AG04449 (cell line): ENCODE data around the gene MEGF9.

ENCODE experiments used
- CTCF ChIA-PET: fragments of 350-600 bp; formaldehyde crosslinking; extraction: SDS; loops from one replicate; lab custom pipeline; 2021; ENCODE audit warnings: antibody characterized with exemption; lab: Yijun Ruan, JAX
- POLR2A ChIA-PET: fragments of 400-600, 350-600 bp; formaldehyde crosslinking; extraction: SDS; loops from one replicate; lab custom pipeline; 2020; ENCODE audit warnings: antibody characterized with exemption, inconsistent platforms; lab: Yijun Ruan, JAX
- DNase-seq: peaks from one replicate; pipeline ENCODE4 v3.0.0-alpha.2; 2010; ENCODE audit warnings: low read depth, low spot score
- H3K4me3 ChIP-seq: 2 replicates; pipeline ENCODE4 v1.5.1; 2011; ENCODE audit warnings: low read depth, mild to moderate bottlenecking, control low read depth, low read length
- TF ChIP-seq, protein P1 (sequence below): IDR thresholded peaks from one replicate; pipeline ENCODE4 v1.5.1; 2011; ENCODE audit warnings: mild to moderate bottlenecking, moderate library complexity, low read length, control low read depth, inconsistent platforms; ENCODE audit not compliant: insufficient read depth; ENCODE audit errors: missing control alignments

MEGF9 gene

DNA sequence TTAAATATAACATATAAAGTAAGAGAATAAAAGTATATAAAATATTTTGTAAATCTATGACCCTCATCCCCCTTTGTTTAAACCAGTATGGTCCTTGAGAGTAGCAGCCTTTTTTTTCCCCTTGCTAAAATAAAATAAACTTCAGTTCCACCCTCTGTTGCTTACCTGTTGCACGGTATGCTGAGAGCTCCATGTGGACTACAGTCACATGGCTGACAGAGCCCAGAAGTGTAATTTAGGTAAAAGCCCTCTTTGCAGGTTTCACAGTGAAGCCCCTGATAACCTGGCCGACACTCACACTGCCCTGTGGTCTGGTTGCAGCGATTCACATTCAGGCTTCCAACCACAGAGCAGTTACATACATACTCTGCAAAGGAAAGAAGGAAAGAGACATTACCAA lies 55.1 kb downstream of the MEGF9 start:
- no peak for DNase-seq
- H3K4me3 ChIP-seq: no peak overlapping the region
- CTCF ChIA-PET: no interaction called here
- POLR2A ChIA-PET: no interaction called here
- TF ChIP-seq, protein P1, sequence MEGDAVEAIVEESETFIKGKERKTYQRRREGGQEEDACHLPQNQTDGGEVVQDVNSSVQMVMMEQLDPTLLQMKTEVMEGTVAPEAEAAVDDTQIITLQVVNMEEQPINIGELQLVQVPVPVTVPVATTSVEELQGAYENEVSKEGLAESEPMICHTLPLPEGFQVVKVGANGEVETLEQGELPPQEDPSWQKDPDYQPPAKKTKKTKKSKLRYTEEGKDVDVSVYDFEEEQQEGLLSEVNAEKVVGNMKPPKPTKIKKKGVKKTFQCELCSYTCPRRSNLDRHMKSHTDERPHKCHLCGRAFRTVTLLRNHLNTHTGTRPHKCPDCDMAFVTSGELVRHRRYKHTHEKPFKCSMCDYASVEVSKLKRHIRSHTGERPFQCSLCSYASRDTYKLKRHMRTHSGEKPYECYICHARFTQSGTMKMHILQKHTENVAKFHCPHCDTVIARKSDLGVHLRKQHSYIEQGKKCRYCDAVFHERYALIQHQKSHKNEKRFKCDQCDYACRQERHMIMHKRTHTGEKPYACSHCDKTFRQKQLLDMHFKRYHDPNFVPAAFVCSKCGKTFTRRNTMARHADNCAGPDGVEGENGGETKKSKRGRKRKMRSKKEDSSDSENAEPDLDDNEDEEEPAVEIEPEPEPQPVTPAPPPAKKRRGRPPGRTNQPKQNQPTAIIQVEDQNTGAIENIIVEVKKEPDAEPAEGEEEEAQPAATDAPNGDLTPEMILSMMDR: no peak

DNA sequence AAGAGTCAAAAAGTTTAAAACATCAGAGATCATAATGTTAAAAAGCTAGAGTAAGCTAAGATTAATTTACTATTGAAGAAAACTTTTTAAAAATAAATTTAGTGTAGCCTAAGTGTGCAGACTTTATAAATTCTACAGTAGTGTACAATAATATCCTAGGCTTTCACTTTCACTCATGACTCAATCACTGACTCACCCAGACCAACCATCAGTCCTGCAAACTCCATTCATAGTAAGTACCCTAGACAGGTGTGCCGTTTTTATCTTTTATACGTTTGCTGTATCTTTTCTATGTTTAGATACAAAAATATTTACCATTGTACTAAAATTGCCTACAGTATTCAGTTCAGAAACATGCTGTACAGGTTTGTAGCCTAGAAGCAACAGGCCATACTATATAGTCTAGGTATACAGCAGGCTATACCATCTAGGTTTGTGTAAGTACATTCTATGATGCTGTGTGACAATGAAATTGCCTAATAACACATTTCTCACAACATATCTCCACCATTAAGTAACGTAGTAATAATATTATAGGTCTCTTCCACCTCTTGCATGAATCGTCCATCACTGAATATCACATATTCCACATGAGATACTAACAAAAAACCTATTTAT lies 59.2 kb downstream of the MEGF9 start:
- no peak for DNase-seq
- TF ChIP-seq, protein P1: no peak
- POLR2A ChIA-PET: no interaction called here
- CTCF ChIA-PET: interaction anchor here (1.2 kb wide), 1 partner anchor 8 kb away, joined by 4 read pairs; no protein-coding TSS in a partner anchor
- H3K4me3 ChIP-seq: no peak overlapping the region

DNA sequence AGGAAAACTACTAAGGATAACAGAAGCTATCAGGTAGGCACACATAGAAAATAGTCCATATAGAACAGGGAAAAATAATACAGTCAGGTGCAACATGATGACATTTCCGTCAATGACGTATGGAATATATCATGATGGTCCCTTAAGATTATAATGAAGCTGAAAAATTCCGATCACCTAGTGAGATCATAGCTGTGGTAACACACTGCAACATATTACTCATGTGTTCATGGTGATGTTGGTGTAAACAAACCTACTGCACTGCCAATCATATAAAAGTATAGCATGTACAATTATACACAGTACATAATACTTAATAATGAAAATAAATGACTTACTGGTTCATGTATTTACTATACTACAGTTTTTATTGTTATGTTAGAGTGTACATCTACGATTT lies 60.0 kb downstream of the MEGF9 start:
- ChIA-PET POLR2A (no interaction called here), CTCF (interaction anchor here (1.2 kb wide), 1 partner anchor 8 kb away, joined by 4 read pairs; no protein-coding TSS in a partner anchor)
- TF ChIP-seq, protein P1: no peak
- no peak overlapping the region for H3K4me3 ChIP-seq
- DNase-seq: no peak

DNA sequence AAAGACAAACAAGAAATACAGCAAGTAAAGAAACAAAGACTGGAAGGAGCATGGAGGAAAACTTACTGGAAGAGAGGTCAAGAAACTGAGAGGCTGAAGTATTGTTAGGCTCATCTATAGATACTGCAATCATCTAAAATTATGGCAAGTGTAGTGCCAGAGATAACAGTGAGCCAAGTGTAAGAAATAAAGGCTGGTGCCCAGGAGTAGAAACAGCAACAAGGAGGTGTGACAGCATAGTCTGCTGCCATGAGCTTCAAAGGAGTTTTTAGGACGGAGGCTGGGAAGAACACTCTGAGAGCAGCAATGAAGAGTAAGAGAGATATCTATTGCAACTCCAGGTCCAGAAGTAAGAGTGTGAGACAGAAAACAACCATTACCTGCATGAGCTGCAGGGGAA lies 60.5 kb downstream of the MEGF9 start:
- TF ChIP-seq, protein P1: no peak
- CTCF ChIA-PET: no interaction called here
- H3K4me3 ChIP-seq: no peak overlapping the region
- POLR2A ChIA-PET: no interaction called here
- no peak for DNase-seq

DNA sequence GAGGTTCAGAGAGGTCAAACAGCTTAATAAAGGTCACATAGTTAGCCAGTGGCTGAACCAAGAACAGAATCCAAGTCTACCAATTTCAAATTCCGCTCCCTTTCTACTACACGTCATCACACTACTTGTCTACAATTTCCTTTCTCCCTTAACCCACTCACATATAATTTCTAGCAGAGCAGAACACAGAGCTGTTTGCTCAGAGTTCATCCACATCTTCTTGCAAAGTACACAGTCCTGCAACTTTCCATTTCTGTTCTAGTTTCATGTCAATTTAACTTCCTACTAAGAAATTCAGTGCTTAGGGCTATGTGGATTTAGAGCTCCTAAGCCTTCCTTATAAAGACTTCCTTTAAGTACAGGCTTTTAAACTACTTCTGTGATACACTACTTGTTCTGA lies 61.3 kb downstream of the MEGF9 start:
- TF ChIP-seq, protein P1: no peak
- ChIA-PET POLR2A (no interaction called here), CTCF (interaction anchor here (1.0 to 1.1 kb wide), 2 partner anchors 31 to 33 kb away, joined by 4 to 5 read pairs; no protein-coding TSS in a partner anchor)
- no peak overlapping the region for H3K4me3 ChIP-seq
- no peak for DNase-seq

DNA sequence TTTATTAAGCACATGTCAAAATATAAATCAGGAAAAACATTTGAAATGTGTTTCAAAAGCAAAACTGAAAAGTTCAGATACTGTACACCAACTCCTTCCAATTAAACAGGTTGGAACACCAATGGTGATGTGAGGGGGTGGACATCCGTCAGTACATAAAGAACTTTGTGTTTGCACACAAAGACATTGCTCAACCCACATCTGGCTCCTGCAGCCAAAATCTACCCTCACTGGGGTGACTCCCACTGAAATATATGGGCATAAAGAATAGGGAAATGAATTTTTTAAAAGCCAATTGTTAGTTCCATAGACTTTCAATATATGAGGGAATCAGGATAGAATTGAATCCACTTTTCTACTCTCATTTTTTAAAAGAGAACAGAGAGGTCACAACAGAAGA lies 63.9 kb downstream of the MEGF9 start:
- TF ChIP-seq, protein P1: no peak
- CTCF ChIA-PET: no interaction called here
- no peak for DNase-seq
- H3K4me3 ChIP-seq: no peak overlapping the region
- POLR2A ChIA-PET: no interaction called here
